SK-N-SH treated with all-trans-retinoic acid at 6 μM for 48 hours (cell line): ENCODE results near the gene U2SURP.

Source experiments
- ARNTL ChIP-seq: fragments of 450-650 bp; formaldehyde crosslinking; IDR thresholded peaks from 2 replicates; pipeline ENCODE4 v1.5.0; 2020; ENCODE audit warnings: low read depth, mild to moderate bottlenecking, moderate library complexity, borderline replicate concordance
- RARB ChIP-seq: fragments of 250-450 bp; sonication (Bioruptor Pico); IDR thresholded peaks from 2 replicates; pipeline ENCODE4 v1.8.0; 2021; ENCODE audit warnings: mild to moderate bottlenecking, moderate library complexity
- SNAI2 ChIP-seq: fragments of 250-450 bp; sonication (Bioruptor Pico); IDR thresholded peaks from 2 replicates; pipeline ENCODE4 v1.5.0; 2020; ENCODE audit warnings: mild to moderate bottlenecking, moderate library complexity
- ZFP3 ChIP-seq: fragments of 250-450 bp; sonication (Bioruptor Pico); IDR thresholded peaks from 2 replicates; pipeline ENCODE4 v1.5.0; 2020; ENCODE audit warnings: mild to moderate bottlenecking, moderate library complexity
- TF ChIP-seq, protein P1 (sequence below): fragments of 250-450 bp; sonication (Bioruptor Pico); IDR thresholded peaks from 2 replicates; pipeline ENCODE4 v1.8.0; 2020; ENCODE audit warnings: mild to moderate bottlenecking, moderate library complexity, borderline replicate concordance

DNA sequence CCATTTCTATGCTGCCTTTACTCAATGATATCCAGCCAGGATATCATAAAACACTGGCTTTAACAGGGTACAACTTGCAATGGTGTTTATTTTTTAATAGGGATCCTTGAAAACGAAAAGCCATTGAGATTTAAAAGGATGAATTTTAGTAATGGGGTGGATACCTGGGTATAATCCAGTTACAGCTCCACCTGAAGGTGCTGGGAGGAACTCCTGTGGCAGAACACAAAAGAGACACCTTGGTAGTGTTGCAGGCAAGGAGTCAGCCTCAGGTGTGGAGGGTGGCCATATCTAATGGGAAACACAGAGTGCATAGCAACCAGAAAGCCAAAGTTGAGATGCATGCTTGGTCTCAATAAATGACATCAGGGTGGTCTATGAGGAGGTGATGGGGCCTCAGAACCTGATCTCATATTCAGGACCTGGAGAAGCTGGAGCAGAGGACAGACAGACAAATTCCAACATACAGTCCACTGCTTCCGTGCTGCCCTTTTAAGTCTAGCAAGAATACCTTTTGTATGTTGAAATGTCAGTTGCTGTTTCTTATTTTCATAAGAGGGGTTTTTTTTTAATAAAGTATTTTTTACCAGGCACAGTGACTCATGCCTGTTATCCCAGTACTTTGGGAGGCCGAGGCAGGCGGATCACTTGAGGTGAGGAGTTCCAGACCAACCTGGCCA, 25.9 kb upstream of the U2SURP start:
- TF ChIP-seq, protein P1, sequence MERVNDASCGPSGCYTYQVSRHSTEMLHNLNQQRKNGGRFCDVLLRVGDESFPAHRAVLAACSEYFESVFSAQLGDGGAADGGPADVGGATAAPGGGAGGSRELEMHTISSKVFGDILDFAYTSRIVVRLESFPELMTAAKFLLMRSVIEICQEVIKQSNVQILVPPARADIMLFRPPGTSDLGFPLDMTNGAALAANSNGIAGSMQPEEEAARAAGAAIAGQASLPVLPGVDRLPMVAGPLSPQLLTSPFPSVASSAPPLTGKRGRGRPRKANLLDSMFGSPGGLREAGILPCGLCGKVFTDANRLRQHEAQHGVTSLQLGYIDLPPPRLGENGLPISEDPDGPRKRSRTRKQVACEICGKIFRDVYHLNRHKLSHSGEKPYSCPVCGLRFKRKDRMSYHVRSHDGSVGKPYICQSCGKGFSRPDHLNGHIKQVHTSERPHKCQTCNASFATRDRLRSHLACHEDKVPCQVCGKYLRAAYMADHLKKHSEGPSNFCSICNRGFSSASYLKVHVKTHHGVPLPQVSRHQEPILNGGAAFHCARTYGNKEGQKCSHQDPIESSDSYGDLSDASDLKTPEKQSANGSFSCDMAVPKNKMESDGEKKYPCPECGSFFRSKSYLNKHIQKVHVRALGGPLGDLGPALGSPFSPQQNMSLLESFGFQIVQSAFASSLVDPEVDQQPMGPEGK (CRISPR knock-in tag), result no peak
- TF ChIP-seq SNAI2 (CRISPR knock-in tag) (no peak), ZFP3 (CRISPR knock-in tag) (no peak), ARNTL (CRISPR knock-in tag) (no peak), RARB (CRISPR knock-in tag) (no peak)
